Activated CD8-positive, alpha-beta T cell treated with anti-CD3 and anti-CD28 coated beads for 36 hours (primary cell): ENCODE measurements around the gene LITAF. TPM values are rescaled to one million over a fixed set of nuclear protein-coding genes. Genes with fewer than 3 reads are reported as not detected.

Experiments
- ATAC-seq: fragments of 200-7000 bp; cut with Tn5 transposase; one replicate; pipeline ENCODE4 v1.10.0; 2021; ENCODE audit warnings: mild to moderate bottlenecking, moderate library complexity
- CTCF ChIA-PET: fragments of 350-600 bp; sonication (Branson Sonifier 250); formaldehyde crosslinking; loops from one replicate; lab custom pipeline; 2021; ENCODE audit warnings: antibody characterized with exemption; lab: Charles Lee
- POLR2A ChIA-PET: fragments of 350-600 bp; sonication (Branson Sonifier 250); formaldehyde crosslinking; loops from one replicate; lab custom pipeline; 2021; ENCODE audit warnings: antibody characterized with exemption; lab: Charles Lee
- DNase-seq: peaks from one replicate; pipeline ENCODE4 v3.0.0-alpha.2; 2020
- H3K27ac Mint-ChIP-seq: one replicate; pipeline ENCODE4 v1.8.0; 2021; ENCODE audit warnings: mild to moderate bottlenecking, mixed read lengths
- H3K27me3 Mint-ChIP-seq: one replicate; pipeline ENCODE4 v1.8.0; 2021; ENCODE audit warnings: mixed read lengths
- H3K36me3 Mint-ChIP-seq: one replicate; pipeline ENCODE4 v1.8.0; 2021; ENCODE audit warnings: low read depth, mixed read lengths
- H3K4me1 Mint-ChIP-seq: one replicate; pipeline ENCODE4 v1.8.0; 2021; ENCODE audit warnings: low read depth, mixed read lengths
- H3K4me3 Mint-ChIP-seq: one replicate; pipeline ENCODE4 v1.8.0; 2021; ENCODE audit warnings: mild to moderate bottlenecking, moderate library complexity, mixed read lengths
- H3K9me3 Mint-ChIP-seq: one replicate; pipeline ENCODE4 v1.8.0; 2021; ENCODE audit warnings: mixed read lengths
- CTCF ChIP-seq: fragments of 200-600 bp; IDR thresholded peaks from one replicate; pipeline ENCODE4 v1.8.0; 2022; ENCODE audit warnings: antibody characterized with exemption, mild to moderate bottlenecking
- intact Hi-C: fragments of 100-400 bp; cut with micrococcal nuclease; formaldehyde crosslinking; loops from one replicate; pipeline ENCODE4 v1.10.0; 2022
- total RNA-seq, 2 experiments: library from RNA; stranded (reverse); gene quantifications; one replicate each; pipeline ENCODE4 v1.2.3, GENCODE V29; 2021

Gene LITAF
- total RNA-seq, 2 experiments from 2014 or later = 108 to 110 TPM

DNA sequence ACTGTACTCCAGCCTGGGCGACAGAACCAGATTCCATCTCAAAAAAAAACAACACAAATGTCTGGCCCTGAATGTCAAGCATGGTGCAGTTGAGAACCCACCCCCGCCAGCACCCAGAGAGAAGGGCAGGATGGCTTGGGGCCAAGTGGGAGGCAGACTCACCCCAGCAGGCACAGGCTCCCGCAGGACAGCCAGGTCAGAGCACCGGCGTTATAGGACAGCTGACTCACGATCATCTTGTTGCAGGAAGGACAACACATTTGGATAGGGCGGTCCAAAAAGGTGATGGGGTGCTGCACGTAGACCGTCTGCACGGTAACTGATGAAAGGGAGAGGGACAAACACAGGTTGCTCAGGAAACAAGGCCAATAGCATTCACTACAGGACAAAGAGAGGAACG is 33.3 kb downstream of the LITAF start:
- peaks cover 76% of the 10 kb centered on the region for H3K36me3 Mint-ChIP-seq
- intact Hi-C loops = no loop called here
- peaks cover 21% of the 10 kb centered on the region for H3K4me1 Mint-ChIP-seq
- H3K27me3 Mint-ChIP-seq = no peaks in the 10 kb centered on the region
- CTCF ChIA-PET = interaction anchor here (1.5 to 2.8 kb wide), 2 partner anchors 21 to 23 kb away, joined by 3 to 13 read pairs; no protein-coding TSS in a partner anchor
- no peak for ATAC-seq
- no peak overlapping the region for H3K27ac Mint-ChIP-seq
- no peak for DNase-seq
- H3K9me3 Mint-ChIP-seq = peaks cover 7% of the 10 kb centered on the region
- no peak overlapping the region for H3K4me3 Mint-ChIP-seq
- TF ChIP-seq CTCF = no peak
- POLR2A ChIA-PET = no interaction called here

DNA sequence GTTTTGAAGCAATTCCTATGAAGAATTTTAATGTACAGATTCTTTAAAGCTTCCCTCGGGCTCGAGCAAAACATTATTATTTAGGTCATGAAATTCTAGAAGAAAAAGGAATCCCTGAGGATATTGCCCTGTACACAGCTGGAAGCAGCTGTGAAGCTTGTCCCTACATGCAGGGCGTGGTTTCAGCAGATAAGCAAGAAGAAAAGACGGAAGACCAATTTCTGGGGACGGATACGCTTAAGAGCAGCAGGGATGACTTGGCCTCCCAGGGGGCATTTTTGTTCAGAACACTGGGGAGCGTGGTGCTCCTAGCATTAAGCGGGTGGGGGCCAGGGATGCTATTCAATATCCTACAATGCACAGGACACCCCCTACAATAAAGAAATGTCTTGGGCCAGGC is 34.3 kb downstream of the LITAF start:
- intact Hi-C loops = no loop called here
- Mint-ChIP-seq H3K27ac (no peak overlapping the region), H3K4me1 (peaks cover 15% of the 10 kb centered on the region)

GRCh38 chr16:11551842-11552241 is 34.9 kb downstream of the LITAF start:
- TF ChIP-seq CTCF = no peak
- CTCF ChIA-PET = interaction anchor here (0.9 to 1.9 kb wide), 2 partner anchors 20 to 180 kb away, joined by 3 to 10 read pairs; no protein-coding TSS in a partner anchor
- Mint-ChIP-seq H3K4me1 (peaks cover 9% of the 10 kb centered on the region), H3K4me3 (no peak overlapping the region), H3K27me3 (no peaks in the 10 kb centered on the region), H3K9me3 (peaks cover 4% of the 10 kb centered on the region), H3K36me3 (peaks cover 76% of the 10 kb centered on the region), H3K27ac (no peak overlapping the region)
- POLR2A ChIA-PET = no interaction called here
- no peak for DNase-seq
- intact Hi-C loops = no loop called here
- no peak for ATAC-seq

More for the DNA sequence above, 34.3 kb downstream of the LITAF start:
- no peak for TF ChIP-seq CTCF
- ATAC-seq (no peak), DNase-seq (no peak)
- no peak overlapping the region for H3K4me3 Mint-ChIP-seq
- POLR2A ChIA-PET = no interaction called here
- H3K27me3 Mint-ChIP-seq = no peaks in the 10 kb centered on the region
- peaks cover 79% of the 10 kb centered on the region for H3K36me3 Mint-ChIP-seq
- CTCF ChIA-PET = interaction anchor here (0.9 to 1.9 kb wide), 2 partner anchors 20 to 181 kb away, joined by 3 to 10 read pairs; no protein-coding TSS in a partner anchor
- H3K9me3 Mint-ChIP-seq = peaks cover 7% of the 10 kb centered on the region

GRCh38 chr16:11550791-11551498 is 35.8 kb downstream of the LITAF start:
- CTCF ChIA-PET = interaction anchor here (1.9 kb wide), 1 partner anchor 19 kb away, joined by 10 read pairs; no protein-coding TSS in a partner anchor
- no peak for DNase-seq
- H3K4me1 Mint-ChIP-seq = peaks cover 3% of the 10 kb centered on the region
- H3K4me3 Mint-ChIP-seq = no peak overlapping the region
- no peaks in the 10 kb centered on the region for H3K27me3 Mint-ChIP-seq
- TF ChIP-seq CTCF = no peak
- intact Hi-C loops = no loop called here
- H3K36me3 Mint-ChIP-seq = peaks cover 70% of the 10 kb centered on the region
- H3K27ac Mint-ChIP-seq = no peak overlapping the region
- no peak for ATAC-seq
- POLR2A ChIA-PET = no interaction called here
- no peaks in the 10 kb centered on the region for H3K9me3 Mint-ChIP-seq
